PC-9 (cell line): Measurements from ENCODE around the gene SLC22A15.

Experiments used
- EZH2 ChIP-seq: fragments of 200-600 bp; sonication (generic); IDR thresholded peaks from 2 replicates; pipeline ENCODE4 v1.8.0; 2017; ENCODE audit warnings: antibody characterized with exemption, low read depth
- TF ChIP-seq, protein P1 (sequence below): fragments of 200-600 bp; sonication (generic); conservative IDR thresholded peaks from 2 replicates; pipeline ENCODE4 v1.6.1; 2017; ENCODE audit warnings: mixed run types, antibody characterized with exemption, mild to moderate bottlenecking, moderate library complexity

DNA sequence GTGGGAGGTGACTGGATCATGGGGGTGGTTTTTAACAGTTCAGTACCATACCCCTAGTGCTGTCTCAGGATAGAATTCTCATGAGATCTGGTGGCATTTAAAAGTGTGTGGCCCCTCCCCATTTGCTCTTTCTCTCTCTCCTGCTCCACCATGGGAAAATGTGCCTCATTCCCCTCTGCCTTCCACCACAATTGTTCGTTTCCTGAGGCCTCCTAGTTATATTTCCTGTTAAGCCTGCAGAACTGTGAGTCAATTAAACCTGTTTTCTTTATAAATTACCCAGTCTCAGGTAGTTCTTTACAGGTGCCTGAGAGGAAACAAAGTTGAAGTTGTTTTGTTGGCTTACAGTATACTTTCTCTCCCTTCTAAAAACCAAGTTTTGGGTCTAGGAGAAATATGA, 23.1 kb upstream of the SLC22A15 start:
- TF ChIP-seq, protein P1, sequence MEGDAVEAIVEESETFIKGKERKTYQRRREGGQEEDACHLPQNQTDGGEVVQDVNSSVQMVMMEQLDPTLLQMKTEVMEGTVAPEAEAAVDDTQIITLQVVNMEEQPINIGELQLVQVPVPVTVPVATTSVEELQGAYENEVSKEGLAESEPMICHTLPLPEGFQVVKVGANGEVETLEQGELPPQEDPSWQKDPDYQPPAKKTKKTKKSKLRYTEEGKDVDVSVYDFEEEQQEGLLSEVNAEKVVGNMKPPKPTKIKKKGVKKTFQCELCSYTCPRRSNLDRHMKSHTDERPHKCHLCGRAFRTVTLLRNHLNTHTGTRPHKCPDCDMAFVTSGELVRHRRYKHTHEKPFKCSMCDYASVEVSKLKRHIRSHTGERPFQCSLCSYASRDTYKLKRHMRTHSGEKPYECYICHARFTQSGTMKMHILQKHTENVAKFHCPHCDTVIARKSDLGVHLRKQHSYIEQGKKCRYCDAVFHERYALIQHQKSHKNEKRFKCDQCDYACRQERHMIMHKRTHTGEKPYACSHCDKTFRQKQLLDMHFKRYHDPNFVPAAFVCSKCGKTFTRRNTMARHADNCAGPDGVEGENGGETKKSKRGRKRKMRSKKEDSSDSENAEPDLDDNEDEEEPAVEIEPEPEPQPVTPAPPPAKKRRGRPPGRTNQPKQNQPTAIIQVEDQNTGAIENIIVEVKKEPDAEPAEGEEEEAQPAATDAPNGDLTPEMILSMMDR, result no peak
- TF ChIP-seq EZH2, result no peak
